ENCODE data around the gene MCFD2. TPM values are rescaled to one million over a fixed set of nuclear protein-coding genes. Genes with fewer than 3 reads are reported as not detected.
A peak's percentile ranks its signal among the peaks of the same experiment; 100 is the strongest.

Gene MCFD2
- total RNA-seq (2021) (90.5 and 101 TPM in 2 replicates), Bru-seq, nascent RNA (percentile 66 among the genes with signal in this experiment), BruChase-seq, experiment 1, labeled RNA remaining after a 2-hour chase (percentile 81 among the genes with signal in this experiment), BruChase-seq, experiment 2, labeled RNA remaining after a 6-hour chase (percentile 93 among the genes with signal in this experiment)
- long read RNA-seq, full-length matches to known transcripts, result 128 of 162 reads
- long read RNA-seq, partial matches to known transcripts, result 5 of 162 reads
- long read RNA-seq, other reads (novel, unspliced or antisense), result 29 of 162 reads

- TF ChIP-seq CTCF (conservative IDR thresholded peaks at IDR 0.05; ENCODE audit: low read depth, low read length) (no peak), EZH2 (IDR thresholded peaks at IDR 0.05; ENCODE audit: borderline replicate concordance, low read depth, low read length, poor library complexity, severe bottlenecking) (no peak)
- no peaks in the 10 kb centered on the region for H3K36me3 ChIP-seq (ENCODE audit: insufficient read depth, low read length, poor library complexity, severe bottlenecking)
- no peak for DNase-seq (ENCODE audit: low spot score)
- CTCF ChIA-PET, result no interaction called here
- no TSS peak for BruUV-seq (replicated peaks)
- peak within 1 kb of the TSS; percentile 99 for H3K4me3 ChIP-seq (ENCODE audit: low read depth, low read length, poor library complexity, severe bottlenecking)
- H3K4me1 ChIP-seq (ENCODE audit: insufficient read depth, low read length, poor library complexity, severe bottlenecking), result peaks cover 14% of the 10 kb centered on the region
- intact Hi-C loops (cut with micrococcal nuclease; ENCODE audit: unreplicated experiment), result no loop called here
- POLR2A ChIA-PET (ENCODE audit: low non-redundant PET), result no interaction called here
- no peaks in the 10 kb centered on the region for H3K27me3 ChIP-seq (replicated peaks; ENCODE audit: insufficient read depth, low read depth, low read length, poor library complexity)
- peak within 1 kb of the TSS; percentile 94 for H3K27ac ChIP-seq (ENCODE audit: low read depth, low read length, poor library complexity, severe bottlenecking)
- no peaks in the 10 kb centered on the region for H3K9me3 ChIP-seq (ENCODE audit: low read depth, low read length, poor library complexity, severe bottlenecking)
These were observed at the start of gene MCFD2 for GRCh38 chr2:46915281-46915810. Gene MCFD2 (minus strand): TSS chr2:46915806. CDS start chr2:46909171, 6,635 bp downstream.

GRCh38 chr2:46964835-46965560 is 49.4 kb upstream of the MCFD2 start:
- ChIA-PET CTCF (no interaction called here), POLR2A (ENCODE audit: low non-redundant PET) (no interaction called here)
- Histone ChIP-seq H3K9me3 (ENCODE audit: low read depth, low read length, poor library complexity, severe bottlenecking) (no peaks in the 10 kb centered on the region), H3K4me3 (ENCODE audit: low read depth, low read length, poor library complexity, severe bottlenecking) (no peak overlapping the region), H3K36me3 (ENCODE audit: insufficient read depth, low read length, poor library complexity, severe bottlenecking) (no peaks in the 10 kb centered on the region), H3K27me3 (replicated peaks; ENCODE audit: insufficient read depth, low read depth, low read length, poor library complexity) (no peaks in the 10 kb centered on the region), H3K4me1 (ENCODE audit: insufficient read depth, low read length, poor library complexity, severe bottlenecking) (peaks cover 7% of the 10 kb centered on the region), H3K27ac (ENCODE audit: low read depth, low read length, poor library complexity, severe bottlenecking) (no peak overlapping the region)
- TF ChIP-seq CTCF (conservative IDR thresholded peaks at IDR 0.05; ENCODE audit: low read depth, low read length) (no peak), EZH2 (IDR thresholded peaks at IDR 0.05; ENCODE audit: borderline replicate concordance, low read depth, low read length, poor library complexity, severe bottlenecking) (no peak)
- no peak for DNase-seq (ENCODE audit: low spot score)
- intact Hi-C loops (cut with micrococcal nuclease; ENCODE audit: unreplicated experiment), result no loop called here
- BruUV-seq (replicated peaks), result no TSS peak

GRCh38 chr2:46963941-46964673 is 48.5 kb upstream of the MCFD2 start:
- H3K27ac ChIP-seq (ENCODE audit: low read depth, low read length, poor library complexity, severe bottlenecking), result no peak overlapping the region
- DNase-seq (ENCODE audit: low spot score), result no peak
- ChIA-PET POLR2A (ENCODE audit: low non-redundant PET) (no interaction called here), CTCF (no interaction called here)
- H3K36me3 ChIP-seq (ENCODE audit: insufficient read depth, low read length, poor library complexity, severe bottlenecking), result no peaks in the 10 kb centered on the region
- no peak for TF ChIP-seq EZH2 (IDR thresholded peaks at IDR 0.05; ENCODE audit: borderline replicate concordance, low read depth, low read length, poor library complexity, severe bottlenecking)
- no peaks in the 10 kb centered on the region for H3K27me3 ChIP-seq (replicated peaks; ENCODE audit: insufficient read depth, low read depth, low read length, poor library complexity)
- no peaks in the 10 kb centered on the region for H3K9me3 ChIP-seq (ENCODE audit: low read depth, low read length, poor library complexity, severe bottlenecking)
- H3K4me3 ChIP-seq (ENCODE audit: low read depth, low read length, poor library complexity, severe bottlenecking), result no peak overlapping the region
- intact Hi-C loops (cut with micrococcal nuclease; ENCODE audit: unreplicated experiment), result no loop called here
- peaks cover 7% of the 10 kb centered on the region for H3K4me1 ChIP-seq (ENCODE audit: insufficient read depth, low read length, poor library complexity, severe bottlenecking)
- BruUV-seq (replicated peaks), result no TSS peak

Data from A673 (cell line).